Loucy (cell line): ENCODE data around the gene ACVR2A.

Experiments used
- CTCF ChIP-seq: fragments of 200-600 bp; sonication (generic); conservative IDR thresholded peaks from 2 replicates; pipeline ENCODE4 v1.5.1; 2014; ENCODE audit warnings: mild to moderate bottlenecking, antibody characterized with exemption, low read length
- EZH2phosphoT487 ChIP-seq: fragments of 200-600 bp; IDR thresholded peaks from 2 replicates; pipeline ENCODE4 v1.6.1; 2018; ENCODE audit warnings: antibody characterized with exemption, mild to moderate bottlenecking, moderate library complexity, borderline replicate concordance

DNA sequence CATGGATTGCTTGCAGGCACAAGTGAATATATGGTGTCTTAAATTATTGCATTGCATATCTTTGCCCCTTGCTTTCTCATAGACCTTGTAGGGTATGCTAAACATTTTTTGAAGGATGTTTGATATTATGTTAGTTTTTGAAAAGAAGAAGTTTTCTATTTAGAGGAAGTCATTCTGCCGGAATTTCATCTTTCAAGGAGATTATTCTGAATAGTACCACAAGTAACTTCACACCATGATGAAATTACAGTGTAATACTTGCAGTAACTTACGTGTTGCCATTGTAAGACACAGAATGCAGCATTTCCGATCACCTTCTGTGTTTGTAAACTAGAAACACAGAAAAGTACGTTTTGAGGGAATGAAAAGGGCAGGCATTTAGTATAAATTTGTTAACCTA lies 71.9 kb downstream of the ACVR2A start:
- no peak for TF ChIP-seq CTCF
- TF ChIP-seq EZH2phosphoT487, result no peak
